Measurements from ENCODE around the gene SNRNP25. TPM values are rescaled to one million over a fixed set of nuclear protein-coding genes. Genes with fewer than 3 reads are reported as not detected.
"Not testable (repeated sequence)": the region's sequence is repeated elsewhere in the genome, so short reads cannot be mapped to it uniquely, and the experiment has no call there.

The SNRNP25 gene
- polyA plus RNA-seq (ENCODE audit: insufficient read length in 4 of 4) = 10 to 100 TPM; 42.9 to 54.2 (median 45.5) TPM

DNA sequence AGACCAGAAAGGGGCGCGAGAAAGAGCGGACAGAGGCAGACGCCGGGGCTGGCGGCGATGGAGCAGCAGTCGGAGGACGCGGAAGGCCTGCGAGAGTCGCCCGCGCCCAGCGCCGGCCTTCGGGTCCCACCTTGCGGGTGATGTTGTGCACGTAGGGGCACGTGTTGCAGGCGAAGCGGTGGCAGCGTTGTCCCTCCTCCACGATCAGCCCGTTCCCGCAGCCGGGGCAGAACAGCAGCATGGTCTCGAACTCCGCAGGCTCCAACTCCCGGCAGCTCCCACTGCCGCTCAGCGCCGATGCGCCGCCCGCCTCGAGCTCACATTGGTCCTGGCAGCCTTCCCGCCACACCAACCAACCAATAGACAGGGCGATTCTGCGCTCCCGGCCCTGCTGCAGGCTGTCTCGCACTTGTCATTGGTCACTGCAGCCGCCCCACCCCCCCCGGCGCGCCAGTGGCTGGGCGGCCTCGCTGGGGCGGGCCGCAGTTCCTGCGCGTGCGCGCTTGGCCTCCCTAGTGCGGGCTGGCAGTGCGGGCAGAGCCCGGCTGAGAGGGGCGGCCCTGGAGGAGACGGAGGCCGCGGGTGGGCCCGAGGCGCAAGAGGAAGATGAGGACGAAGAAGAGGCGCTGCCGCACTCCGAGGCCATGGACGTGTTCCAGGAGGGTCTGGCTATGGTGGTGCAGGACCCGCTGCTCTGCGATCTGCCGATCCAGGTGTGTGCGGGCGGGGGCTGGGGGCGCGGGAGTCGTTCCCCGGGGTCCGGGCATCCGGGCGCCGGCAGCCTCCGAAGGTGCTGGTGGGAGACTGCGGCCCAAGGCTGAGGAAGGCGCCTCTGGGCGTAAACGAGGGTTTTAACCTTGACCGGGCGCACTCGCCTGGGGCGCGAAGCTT lies at the start of gene SNRNP25, which contains the start of gene POLR3K:
Gene SNRNP25, plus strand, starts transcription at position 483 of the 891 bp plus-strand sequence. Its CDS starts 189 bp downstream, at position 672.
Gene POLR3K, minus strand, starts transcription at position 263 of the 891 bp plus-strand sequence. Its CDS starts 22 bp downstream, at position 241.
- DNase-seq (ENCODE audit: low read depth in 4 of 4, low spot score in 2 of 4) = peak; percentile 76 to 92 (median 91)

DNA sequence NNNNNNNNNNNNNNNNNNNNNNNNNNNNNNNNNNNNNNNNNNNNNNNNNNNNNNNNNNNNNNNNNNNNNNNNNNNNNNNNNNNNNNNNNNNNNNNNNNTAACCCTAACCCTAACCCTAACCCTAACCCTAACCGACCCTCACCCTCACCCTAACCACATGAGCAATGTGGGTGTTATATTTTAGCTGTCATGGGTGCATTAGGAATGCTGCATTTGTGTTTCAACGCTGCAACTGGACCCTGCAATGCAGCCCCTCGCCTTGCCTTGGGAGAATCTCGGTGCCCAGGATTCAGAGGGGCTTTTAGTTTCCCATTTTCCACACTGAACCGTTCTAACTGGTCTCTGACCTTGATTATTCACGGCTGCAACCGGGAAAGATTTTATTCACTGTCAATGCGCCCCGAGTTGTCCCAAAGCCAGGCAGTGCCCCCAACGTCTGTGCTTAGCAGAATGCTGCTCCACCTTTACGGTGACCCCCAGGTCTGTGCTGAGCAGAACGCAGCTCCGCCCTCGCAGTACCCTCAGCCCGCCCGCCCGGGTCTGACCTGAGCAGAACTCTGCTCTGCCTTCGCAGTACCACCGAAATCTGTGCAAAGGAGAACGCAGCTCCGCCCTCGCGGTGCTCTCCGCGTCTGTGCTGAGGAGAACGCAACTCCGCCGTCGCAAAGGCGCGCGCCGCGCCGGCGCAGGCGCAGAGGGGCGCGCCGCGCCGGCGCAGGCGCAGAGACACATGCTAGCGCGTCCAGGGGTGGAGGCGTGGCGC lies 43.5 kb upstream of the SNRNP25 start:
- DNase-seq (ENCODE audit: low read depth in 4 of 4, low spot score in 2 of 4) = no peak

DNA sequence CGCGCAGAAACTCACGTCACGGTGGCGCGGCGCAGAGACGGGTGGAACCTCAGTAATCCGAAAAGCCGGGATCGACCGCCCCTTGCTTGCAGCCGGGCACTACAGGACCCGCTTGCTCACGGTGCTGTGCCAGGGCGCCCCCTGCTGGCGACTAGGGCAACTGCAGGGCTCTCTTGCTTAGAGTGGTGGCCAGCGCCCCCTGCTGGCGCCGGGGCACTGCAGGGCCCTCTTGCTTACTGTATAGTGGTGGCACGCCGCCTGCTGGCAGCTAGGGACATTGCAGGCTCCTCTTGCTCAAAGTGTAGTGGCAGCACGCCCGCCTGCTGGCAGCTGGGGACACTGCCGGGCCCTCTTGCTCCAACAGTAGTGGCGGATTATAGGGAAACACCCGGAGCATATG lies 42.9 kb upstream of the SNRNP25 start:
- not testable (repeated sequence) for DNase-seq (ENCODE audit: low read depth in 4 of 4, low spot score in 2 of 4)

DNA sequence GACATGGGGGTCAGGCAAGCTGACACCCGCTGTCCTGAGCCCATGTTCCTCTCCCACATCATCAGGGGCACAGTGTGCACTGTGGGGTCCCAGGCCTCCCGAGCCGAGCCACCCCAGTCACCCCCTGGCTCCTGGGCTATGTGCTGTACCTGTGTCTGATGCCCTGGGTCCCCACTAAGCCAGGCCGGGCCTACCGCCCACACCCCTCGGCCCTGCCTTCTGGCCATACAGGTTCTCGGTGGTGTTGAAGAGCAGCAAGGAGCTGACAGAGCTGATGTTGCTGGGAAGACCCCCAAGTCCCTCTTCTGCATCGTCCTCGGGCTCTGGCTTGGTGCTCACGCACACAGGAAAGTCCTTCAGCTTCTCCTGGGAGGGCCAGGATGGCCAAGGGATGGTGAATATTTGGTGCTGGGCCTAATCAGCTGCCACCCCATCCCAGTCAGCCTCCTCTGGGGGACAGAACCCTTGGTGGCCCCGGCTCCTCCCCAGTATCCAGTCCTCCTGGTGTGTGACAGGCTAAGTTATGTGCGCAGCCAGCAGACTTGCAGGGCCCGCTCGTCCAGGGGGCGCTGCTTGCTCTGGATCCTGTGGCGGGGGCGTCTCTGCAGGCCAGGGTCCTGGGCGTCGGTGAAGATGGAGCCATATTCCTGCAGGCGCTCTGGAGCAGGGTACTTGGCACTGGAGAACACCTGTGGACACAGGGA lies 36.4 kb upstream of the SNRNP25 start:
- not testable (repeated sequence) for DNase-seq (ENCODE audit: low read depth in 4 of 4, low spot score in 2 of 4)

DNA sequence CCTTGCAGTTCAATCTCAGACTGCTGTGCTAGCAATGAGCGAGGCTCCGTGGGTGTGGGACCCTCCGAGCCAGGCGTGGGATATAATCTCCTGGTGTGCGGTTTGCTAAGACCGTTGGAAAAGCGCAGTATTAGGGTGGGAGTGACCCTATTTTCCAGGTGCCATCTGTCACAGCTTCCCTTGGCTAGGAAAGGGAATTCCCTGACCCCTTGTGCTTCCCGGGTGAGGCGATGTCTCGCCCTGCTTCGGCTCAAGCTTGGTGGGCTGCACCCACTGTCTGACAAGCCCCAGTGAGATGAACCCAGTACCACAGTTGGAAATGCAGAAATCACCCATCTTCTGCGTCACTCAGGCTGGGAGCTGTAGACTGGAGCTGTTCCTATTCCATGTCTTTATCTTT lies 32.7 kb upstream of the SNRNP25 start:
- not testable (repeated sequence) for DNase-seq (ENCODE audit: low read depth in 4 of 4, low spot score in 2 of 4)

DNA sequence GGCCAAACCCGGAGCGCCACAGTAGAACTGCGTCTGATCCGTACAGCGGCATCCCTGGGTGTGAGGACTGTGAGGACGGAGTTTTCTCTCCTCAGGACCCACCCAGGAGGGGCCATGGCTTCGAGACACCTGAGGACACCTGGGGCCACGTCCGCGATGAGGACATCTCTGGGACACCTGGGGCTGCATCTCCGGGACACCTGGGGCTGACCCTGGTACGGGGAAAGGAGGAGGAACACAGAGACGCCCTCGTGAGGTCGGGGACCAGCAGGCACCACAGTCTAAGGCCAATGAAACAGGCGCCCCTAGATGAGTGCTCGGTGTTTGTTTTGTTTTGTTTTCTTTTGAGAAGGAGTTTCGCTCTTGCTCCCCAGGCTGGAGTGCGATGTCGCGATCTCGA lies 29.5 kb upstream of the SNRNP25 start:
- DNase-seq (ENCODE audit: low read depth in 4 of 4, low spot score in 2 of 4) = not testable (repeated sequence)

DNA sequence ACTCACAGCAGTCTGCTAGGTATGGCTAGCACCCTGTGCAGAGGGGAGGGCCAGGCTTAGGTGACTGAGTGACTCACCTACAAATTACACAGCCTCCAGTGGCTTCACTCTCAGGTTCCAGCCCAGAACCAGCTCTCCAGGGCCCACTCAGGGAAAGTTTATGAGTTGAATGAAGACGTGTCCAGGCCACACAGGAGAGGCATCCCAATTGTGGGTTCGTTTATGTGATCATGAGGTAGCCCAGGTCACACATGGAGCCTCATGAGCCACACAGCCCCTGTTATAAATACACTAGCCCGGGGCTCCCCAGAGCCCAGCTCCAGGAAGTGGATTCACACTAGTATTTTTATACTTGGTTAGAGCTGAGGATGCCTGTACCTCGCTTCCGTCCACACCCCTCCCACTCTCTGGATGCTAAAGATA lies 27.7 kb upstream of the SNRNP25 start:
- not testable (repeated sequence) for DNase-seq (ENCODE audit: low read depth in 4 of 4, low spot score in 2 of 4)

DNA sequence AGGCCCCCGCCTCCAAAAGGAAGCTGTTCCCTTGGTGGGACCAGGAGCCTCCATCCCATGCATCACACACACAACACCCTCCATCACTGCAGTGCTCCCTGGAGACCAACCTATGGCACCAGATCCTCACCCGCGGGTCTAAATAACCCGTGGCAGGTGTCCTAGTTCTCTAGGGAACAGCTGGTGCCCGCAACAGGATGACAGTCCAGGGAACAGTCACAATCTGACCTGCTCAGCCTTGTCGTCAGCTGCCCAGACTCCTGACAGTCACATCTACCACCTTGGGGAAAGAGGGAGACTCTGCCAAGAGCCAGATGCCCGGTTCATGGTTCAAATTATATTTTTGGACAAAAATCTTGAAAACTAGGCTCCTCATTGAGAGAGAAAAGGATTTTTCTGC lies 23.0 kb upstream of the SNRNP25 start:
- DNase-seq (ENCODE audit: low read depth in 4 of 4, low spot score in 2 of 4) = not testable (repeated sequence)

DNA sequence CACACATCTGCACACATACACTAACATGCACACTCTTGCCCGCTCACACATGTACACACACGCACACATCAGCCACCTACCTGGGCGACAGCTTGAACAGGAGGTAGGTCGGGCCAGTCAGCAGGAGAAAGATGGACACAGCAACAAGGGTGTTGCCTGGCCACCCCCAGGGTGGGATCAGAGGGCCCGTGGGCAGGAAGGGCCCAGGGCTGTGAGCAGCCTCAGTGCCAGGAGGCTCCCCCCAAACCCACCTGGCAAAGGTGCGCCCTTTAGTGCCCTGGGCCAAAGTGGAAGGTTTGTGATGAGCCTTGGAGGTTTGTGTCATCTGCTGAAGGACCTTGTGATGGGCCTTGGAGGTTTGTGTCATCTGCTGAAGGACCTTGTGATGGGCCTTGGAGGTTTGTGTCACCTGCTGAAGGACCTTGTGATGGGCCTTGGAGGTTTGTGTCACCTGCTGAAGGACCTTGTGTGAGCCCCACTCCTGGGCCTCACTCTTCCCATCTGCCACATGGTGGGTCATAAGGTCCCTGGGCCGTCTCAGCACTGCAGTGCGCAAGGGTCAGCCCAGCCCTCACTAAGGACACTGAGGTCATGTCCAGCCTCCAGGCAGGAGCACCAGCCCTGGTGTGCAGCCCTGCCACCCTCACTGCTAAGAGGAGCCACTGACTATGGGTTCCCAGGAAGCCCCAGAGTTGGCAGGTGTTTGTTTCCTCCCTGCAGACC lies 20.3 kb upstream of the SNRNP25 start:
- DNase-seq (ENCODE audit: low read depth in 4 of 4, low spot score in 2 of 4) = not testable (repeated sequence)

DNA sequence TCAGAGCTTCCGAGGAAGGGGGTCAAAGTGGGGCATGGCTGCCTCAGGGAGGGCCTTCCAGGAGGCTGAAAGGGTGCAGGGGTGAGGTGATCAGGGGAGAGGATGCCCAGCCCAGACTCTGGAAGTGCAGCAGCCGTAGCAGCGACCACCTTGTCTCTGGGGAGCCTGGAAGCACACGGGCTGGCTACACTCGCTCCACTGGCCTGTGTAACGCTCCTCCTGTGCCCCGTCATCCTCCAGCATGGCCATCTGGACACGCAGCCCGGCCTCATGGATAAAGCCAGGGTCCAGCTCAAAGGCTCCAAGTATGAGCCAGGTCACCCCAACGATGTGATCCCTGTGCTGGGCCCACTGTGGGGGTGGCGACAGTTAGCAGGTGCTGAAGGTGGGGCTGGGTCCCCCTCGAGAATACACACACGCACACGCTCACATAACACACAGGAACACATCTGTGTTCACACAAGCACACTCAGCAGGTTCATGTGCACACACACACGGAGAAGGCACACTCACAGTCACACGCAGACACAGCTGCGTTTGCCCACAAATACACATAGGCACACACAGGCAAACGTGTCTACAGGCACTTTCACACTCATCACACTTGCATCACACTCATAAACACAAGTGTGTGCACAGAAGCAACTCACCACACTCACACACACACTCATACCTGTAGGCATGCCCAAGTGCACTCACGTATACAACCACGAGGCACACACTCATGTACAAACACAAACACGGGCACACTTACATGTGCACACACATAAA lies 19.6 kb upstream of the SNRNP25 start:
- no peak for DNase-seq (ENCODE audit: low read depth in 4 of 4, low spot score in 2 of 4)

DNA sequence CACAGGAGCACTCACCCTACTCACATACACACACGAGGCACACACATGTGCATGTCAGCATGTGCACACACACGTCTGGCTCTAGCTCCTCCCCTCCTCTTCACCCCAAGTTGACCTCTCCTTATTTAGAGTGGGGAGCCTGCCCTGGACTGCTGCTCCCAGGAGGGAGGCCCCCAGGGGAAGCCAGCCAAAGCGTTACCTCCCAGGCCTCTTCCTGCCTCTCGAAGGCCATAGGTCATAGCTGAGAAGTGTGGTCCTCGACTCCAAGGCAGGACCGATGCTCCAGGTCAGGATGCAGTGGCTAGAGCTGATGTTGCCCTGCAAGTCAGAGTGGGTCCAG lies 19.0 kb upstream of the SNRNP25 start:
- no peak for DNase-seq (ENCODE audit: low read depth in 4 of 4, low spot score in 2 of 4)

DNA sequence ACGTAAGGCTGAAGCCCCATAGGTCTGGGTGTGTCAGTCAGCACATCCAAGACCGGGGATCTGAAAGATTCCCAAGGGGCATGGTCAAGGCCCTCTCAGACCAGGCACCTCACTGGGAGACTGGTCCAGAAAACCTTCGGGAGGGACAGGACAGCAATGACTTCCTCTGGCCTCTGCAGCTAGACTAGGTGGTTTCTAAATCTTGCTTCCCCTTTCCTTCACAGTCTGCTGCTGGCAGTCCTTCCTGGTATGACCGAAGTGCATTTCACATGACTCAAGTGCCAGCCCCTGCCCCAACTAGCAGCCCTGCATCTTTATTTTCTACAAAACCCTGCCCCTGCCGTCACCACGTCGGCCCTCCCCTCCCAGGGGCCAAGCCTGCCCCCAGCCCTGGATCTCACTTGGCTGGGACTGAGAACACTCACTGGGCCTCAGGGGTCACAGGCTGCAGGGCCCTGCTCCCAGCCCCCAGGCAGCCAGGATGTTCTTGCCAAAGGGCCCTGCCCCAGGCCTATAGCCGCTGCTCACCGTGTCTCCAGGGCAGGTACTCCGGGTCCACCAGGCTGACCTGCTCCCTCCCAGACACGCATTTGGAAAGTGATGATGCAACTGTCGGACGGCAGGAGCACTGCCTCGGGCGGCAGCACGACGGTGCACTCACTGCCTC lies 18.5 kb upstream of the SNRNP25 start:
- no peak for DNase-seq (ENCODE audit: low read depth in 4 of 4, low spot score in 2 of 4)

DNA sequence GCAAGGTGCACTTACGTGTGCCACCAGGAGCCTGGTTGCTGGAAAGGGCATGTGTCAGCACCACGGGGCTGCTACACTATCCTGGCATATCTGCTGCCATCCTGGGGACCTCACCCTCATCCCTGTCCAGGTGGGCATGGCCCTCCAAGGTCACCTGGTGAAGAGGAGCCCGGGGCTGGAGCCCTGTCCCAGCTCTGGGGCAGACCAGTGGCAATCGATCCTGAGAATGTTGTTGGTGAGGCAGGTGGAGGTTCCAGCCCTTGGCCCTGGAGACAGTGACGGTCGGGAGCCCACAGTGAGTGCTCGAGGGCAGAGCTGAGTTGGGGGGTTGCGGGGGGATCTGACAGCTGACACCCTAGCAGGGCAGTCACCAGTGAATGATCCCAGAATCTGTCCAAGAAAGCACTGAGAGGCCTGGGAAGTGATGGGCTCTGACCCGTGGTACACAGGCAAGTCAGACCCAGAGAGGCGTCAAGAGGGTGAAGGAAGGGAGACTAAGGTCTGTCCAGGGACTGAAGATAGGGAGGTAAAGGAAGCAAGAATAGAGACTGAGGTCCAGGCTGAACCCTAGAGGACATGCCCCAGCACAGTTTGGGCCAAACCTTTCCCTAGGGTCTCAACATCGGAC lies 17.8 kb upstream of the SNRNP25 start:
- DNase-seq (ENCODE audit: low read depth in 4 of 4, low spot score in 2 of 4) = no peak

DNA sequence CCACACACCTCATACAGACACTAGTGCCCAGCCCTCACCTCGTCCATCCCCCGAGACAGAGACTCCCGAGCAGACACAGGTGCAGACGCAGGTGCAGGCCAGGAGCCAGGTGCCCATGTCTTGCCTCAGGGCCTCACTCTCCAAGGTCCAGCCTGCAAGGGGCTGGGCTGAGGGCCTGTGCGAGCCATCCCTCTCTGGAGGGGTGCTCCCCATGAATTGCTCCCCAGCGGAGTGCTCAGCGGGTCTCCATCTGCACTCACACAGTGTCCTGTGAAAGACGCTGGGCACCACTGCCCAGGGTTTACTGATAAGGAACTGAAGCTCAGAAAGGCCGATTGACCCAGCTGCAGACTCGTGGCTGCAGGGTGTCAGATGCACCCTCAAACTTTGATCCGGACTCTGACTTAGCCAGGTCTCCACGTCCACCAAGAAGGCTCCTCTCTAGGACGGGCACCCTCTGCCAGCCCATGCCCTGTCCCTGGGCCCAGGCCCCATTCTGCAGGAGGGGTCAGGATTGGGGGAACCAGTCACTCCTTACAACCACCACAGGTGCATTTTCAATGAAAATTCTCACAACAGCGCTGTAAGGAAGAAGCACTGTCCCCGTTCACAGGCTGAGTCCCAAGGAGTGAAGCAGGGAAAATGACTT lies 17.2 kb upstream of the SNRNP25 start:
- DNase-seq (ENCODE audit: low read depth in 4 of 4, low spot score in 2 of 4) = no peak

DNA sequence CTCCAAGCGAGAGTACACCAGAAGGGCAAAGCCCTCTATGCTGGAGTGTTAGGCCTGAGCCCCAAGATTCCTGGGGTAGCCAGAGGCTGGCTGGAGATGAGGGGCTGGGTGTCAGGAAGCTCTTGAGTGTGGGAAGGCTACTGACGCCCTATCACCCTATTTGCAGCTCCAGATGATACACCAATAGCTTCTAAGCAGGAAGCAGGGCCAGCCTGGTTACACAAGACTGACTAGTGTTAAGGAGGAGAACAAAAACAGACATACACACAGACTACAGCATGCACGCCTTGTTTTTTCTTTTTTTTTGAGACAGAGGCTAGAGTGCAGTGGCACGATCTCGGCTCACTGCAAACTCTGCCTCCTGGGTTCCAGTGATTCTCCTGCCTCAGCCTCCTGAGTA lies 16.1 kb upstream of the SNRNP25 start:
- no peak for DNase-seq (ENCODE audit: low read depth in 4 of 4, low spot score in 2 of 4)

DNA sequence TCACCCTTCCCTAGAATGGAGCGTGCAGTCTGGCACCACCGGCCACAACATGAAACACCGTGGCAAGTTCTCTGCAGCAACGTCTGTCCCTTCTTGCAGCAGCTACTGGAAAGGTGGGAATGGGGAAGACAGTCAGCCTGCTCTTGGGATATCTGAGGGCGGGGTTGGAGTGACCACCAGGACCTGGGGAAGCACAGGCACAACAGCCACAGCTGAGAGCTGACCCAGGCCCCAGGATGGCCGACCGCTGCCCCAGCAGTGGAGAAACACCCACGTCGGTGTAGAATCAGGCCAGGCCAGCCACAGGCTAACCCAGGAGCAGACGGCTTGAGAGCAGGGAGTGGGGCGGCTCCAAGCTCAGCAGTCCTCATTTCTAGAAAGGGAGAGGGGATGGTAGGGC lies 15.4 kb upstream of the SNRNP25 start:
- not testable (repeated sequence) for DNase-seq (ENCODE audit: low read depth in 4 of 4, low spot score in 2 of 4)

DNA sequence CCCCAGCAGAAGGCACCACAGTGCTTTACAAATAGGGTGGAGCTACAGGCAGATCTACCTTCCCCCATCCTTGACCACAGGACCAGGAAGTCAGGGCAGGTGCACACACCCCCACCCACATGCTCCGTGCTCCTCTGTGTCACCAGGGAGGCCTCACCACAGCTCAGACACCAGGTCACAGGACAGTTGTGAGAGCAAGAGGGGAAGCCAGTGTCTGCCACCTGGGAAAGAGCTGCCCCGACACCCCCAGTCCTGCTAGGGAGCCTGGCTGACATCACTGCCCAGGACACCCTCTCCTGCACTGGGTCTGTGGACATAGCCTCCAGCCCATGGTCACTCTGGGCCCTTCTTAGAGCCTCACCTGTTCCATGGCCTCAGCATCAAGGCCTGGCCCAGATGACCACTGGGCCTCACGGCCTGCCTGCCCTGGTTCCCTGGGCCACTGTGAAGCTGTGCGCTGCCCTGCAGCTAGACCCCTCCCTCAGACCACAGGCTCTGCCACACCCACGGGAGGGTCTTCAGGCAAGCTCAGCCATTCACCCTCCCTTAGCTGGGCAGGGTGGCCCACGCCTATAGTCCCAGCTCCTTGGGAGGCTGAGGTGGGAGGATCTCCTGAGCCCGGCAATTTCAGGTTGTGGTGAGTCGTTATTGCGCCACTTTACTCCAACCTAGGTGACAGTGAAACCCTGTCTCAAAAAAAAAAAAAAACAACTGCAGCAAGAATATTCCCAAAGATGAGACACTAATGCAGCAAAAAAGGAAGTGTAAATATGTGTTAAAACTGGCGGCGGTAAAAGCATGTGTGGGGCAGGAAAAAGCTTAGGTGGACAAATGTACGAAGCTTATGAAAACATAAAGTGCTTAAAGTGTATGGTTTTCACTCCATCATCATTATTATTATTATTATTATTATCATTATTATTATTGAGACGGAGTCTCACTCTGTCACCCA lies 14.4 kb upstream of the SNRNP25 start:
- no peak for DNase-seq (ENCODE audit: low read depth in 4 of 4, low spot score in 2 of 4)
